ENCODE data around the gene ZNF527.
"Not testable (repeated sequence)": the region's sequence is repeated elsewhere in the genome, so short reads cannot be mapped to it uniquely, and the experiment has no call there.

ZNF527 gene

DNA sequence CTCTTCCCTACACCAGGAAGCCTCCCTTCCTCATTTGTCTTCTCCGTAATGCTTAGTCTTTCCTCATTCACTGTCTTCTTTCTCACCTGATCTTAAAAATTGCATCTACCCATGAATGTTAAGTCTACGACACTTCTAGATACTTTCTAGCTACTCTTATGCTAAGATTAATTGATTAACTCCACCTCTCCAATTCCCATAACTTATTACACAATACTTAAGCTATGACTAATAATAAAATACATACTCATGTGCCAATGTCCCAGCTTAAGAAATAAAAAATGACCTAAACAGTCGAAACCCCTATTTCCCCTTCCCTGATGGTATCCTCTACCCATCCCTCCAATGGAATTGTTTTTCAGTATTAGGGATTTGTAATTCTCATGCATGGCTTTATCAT, 22.8 kb upstream of the ZNF527 start:
- Histone ChIP-seq H3K4me1 (ENCODE audit: insufficient read depth, insufficient read length) (no peaks in the 10 kb centered on the region), H3K9me3 (ENCODE audit: insufficient read depth, low read length) (no peaks in the 10 kb centered on the region), H3K36me3 (ENCODE audit: insufficient read depth, insufficient read length, low read length) (peaks cover 58% of the 10 kb centered on the region), H3K9ac (ENCODE audit: insufficient read length, low read depth) (no peak overlapping the region), H3K4me3 (ENCODE audit: insufficient read length, low read depth) (no peak overlapping the region), H3K27me3 (ENCODE audit: insufficient read depth, insufficient read length) (no peaks in the 10 kb centered on the region)
- DNase-seq (ENCODE audit: low read depth, low spot score), result no peak
- no peak for TF ChIP-seq YY1 (IDR thresholded peaks at IDR 0.05; ENCODE audit: insufficient read depth, insufficient read length)
- no peak for TF ChIP-seq SUZ12 (IDR thresholded peaks at IDR 0.05; ENCODE audit: extremely low read depth, insufficient read depth, insufficient read length)
- TF ChIP-seq ZNF274 (IDR thresholded peaks at IDR 0.05; ENCODE audit: low read depth, low read length), result no peak

DNA sequence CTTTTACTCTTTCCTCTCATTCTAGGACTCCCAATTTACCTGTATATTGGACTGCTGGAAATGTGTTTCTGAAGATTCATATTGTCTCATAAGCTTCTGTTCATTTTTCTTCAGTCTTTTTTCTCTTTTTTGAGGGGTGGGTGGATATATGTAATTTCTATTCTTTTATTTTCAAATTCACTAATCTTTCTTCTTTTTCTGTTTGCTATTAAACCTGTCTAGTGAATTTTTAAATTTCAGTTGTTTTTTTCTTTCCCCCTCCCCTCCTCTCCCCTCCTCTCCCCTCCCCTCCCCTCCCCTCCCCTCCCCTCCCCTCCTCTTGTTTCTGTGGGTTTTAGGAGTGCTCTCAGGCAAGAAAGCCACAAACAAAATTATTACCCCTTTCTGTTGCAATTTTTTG, 16.9 kb upstream of the ZNF527 start:
- Histone ChIP-seq H3K4me3 (ENCODE audit: insufficient read length, low read depth) (no peak overlapping the region), H3K36me3 (ENCODE audit: insufficient read depth, insufficient read length, low read length) (peaks cover 22% of the 10 kb centered on the region), H3K9me3 (ENCODE audit: insufficient read depth, low read length) (no peaks in the 10 kb centered on the region), H3K4me1 (ENCODE audit: insufficient read depth, insufficient read length) (no peaks in the 10 kb centered on the region), H3K9ac (ENCODE audit: insufficient read length, low read depth) (no peak overlapping the region), H3K27me3 (ENCODE audit: insufficient read depth, insufficient read length) (no peaks in the 10 kb centered on the region)
- TF ChIP-seq SUZ12 (IDR thresholded peaks at IDR 0.05; ENCODE audit: extremely low read depth, insufficient read depth, insufficient read length) (no peak), YY1 (IDR thresholded peaks at IDR 0.05; ENCODE audit: insufficient read depth, insufficient read length) (no peak), ZNF274 (IDR thresholded peaks at IDR 0.05; ENCODE audit: low read depth, low read length) (no peak)
- no peak for DNase-seq (ENCODE audit: low read depth, low spot score)

DNA sequence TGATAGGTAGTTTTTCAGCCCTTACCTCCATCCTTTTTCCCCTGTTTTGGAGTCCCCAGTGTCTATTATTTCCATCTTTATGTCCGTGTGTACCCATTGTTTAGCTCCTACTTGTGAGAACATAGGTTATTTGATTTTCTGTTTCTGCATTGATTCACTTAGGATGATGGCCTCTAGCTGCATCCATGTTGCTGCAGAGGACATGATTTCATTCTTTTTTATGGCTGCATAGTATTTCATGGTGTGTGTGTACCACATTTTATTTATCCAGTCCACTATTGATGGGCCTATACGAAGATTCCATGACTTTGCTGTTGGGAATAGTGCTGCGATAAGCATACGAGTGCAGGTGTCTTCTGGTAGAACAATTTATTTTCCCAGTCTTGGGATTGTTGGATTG, 15.0 kb upstream of the ZNF527 start:
- H3K4me3 ChIP-seq (ENCODE audit: insufficient read length, low read depth), result no peak overlapping the region
- no peaks in the 10 kb centered on the region for H3K27me3 ChIP-seq (ENCODE audit: insufficient read depth, insufficient read length)
- H3K9me3 ChIP-seq (ENCODE audit: insufficient read depth, low read length), result no peaks in the 10 kb centered on the region
- DNase-seq (ENCODE audit: low read depth, low spot score), result no peak
- H3K36me3 ChIP-seq (ENCODE audit: insufficient read depth, insufficient read length, low read length), result peaks cover 34% of the 10 kb centered on the region
- H3K4me1 ChIP-seq (ENCODE audit: insufficient read depth, insufficient read length), result no peaks in the 10 kb centered on the region
- H3K9ac ChIP-seq (ENCODE audit: insufficient read length, low read depth), result no peak overlapping the region
- TF ChIP-seq YY1 (IDR thresholded peaks at IDR 0.05; ENCODE audit: insufficient read depth, insufficient read length) (no peak), SUZ12 (IDR thresholded peaks at IDR 0.05; ENCODE audit: extremely low read depth, insufficient read depth, insufficient read length) (no peak), ZNF274 (IDR thresholded peaks at IDR 0.05; ENCODE audit: low read depth, low read length) (no peak)

DNA sequence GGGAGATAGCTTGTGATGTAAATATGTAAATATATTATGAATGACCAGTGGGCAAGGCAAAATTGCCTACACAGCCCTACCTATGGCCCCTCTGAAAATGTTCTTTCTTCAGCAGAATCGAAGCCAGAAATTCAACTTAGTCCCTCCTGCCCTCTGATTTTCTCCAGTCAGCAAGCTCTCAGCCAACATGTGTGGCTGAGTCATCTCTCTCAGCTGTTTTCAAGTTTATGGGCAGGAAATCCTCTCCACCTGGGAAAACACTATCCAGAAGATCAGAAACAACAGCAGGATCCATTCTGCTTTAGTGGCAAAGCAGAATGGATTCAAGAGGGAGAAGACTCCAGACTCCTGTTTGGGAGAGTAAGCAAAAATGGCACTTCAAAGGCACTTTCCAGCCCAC, 8.9 kb upstream of the ZNF527 start:
- TF ChIP-seq ZNF274 (IDR thresholded peaks at IDR 0.05; ENCODE audit: low read depth, low read length) (no peak), SUZ12 (IDR thresholded peaks at IDR 0.05; ENCODE audit: extremely low read depth, insufficient read depth, insufficient read length) (no peak), YY1 (IDR thresholded peaks at IDR 0.05; ENCODE audit: insufficient read depth, insufficient read length) (no peak)
- no peak overlapping the region for H3K4me3 ChIP-seq (ENCODE audit: insufficient read length, low read depth)
- H3K36me3 ChIP-seq (ENCODE audit: insufficient read depth, insufficient read length, low read length), result peaks cover 54% of the 10 kb centered on the region
- no peaks in the 10 kb centered on the region for H3K4me1 ChIP-seq (ENCODE audit: insufficient read depth, insufficient read length)
- DNase-seq (ENCODE audit: low read depth, low spot score), result no peak
- H3K27me3 ChIP-seq (ENCODE audit: insufficient read depth, insufficient read length), result no peaks in the 10 kb centered on the region
- H3K9ac ChIP-seq (ENCODE audit: insufficient read length, low read depth), result no peak overlapping the region
- peaks cover 18% of the 10 kb centered on the region; the same call in 1 of the 2 replicates for H3K9me3 ChIP-seq (ENCODE audit: insufficient read depth, low read length)

DNA sequence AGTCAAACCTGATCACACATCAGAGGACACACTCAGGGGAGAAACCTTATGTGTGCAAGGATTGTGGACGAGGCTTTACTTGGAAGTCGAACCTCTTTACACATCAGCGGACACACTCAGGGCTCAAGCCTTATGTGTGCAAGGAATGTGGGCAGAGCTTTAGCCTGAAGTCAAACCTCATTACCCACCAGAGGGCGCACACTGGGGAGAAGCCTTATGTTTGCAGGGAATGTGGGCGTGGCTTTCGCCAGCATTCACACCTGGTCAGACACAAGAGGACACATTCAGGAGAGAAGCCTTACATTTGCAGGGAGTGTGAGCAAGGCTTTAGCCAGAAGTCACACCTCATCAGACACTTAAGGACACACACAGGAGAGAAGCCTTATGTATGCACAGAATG, 8.2 kb upstream of the ZNF527 start:
- peak; percentile 47 for DNase-seq (ENCODE audit: low read depth, low spot score)
- Histone ChIP-seq H3K9me3 (ENCODE audit: insufficient read depth, low read length) (peaks cover 18% of the 10 kb centered on the region; the same call in 1 of the 2 replicates), H3K4me3 (ENCODE audit: insufficient read length, low read depth) (no peak overlapping the region), H3K4me1 (ENCODE audit: insufficient read depth, insufficient read length) (no peaks in the 10 kb centered on the region), H3K27me3 (ENCODE audit: insufficient read depth, insufficient read length) (no peaks in the 10 kb centered on the region), H3K9ac (ENCODE audit: insufficient read length, low read depth) (no peak overlapping the region), H3K36me3 (ENCODE audit: insufficient read depth, insufficient read length, low read length) (peaks cover 52% of the 10 kb centered on the region)
- no peak for TF ChIP-seq SUZ12 (IDR thresholded peaks at IDR 0.05; ENCODE audit: extremely low read depth, insufficient read depth, insufficient read length)
- no peak for TF ChIP-seq YY1 (IDR thresholded peaks at IDR 0.05; ENCODE audit: insufficient read depth, insufficient read length)
- no peak for TF ChIP-seq ZNF274 (IDR thresholded peaks at IDR 0.05; ENCODE audit: low read depth, low read length)

DNA sequence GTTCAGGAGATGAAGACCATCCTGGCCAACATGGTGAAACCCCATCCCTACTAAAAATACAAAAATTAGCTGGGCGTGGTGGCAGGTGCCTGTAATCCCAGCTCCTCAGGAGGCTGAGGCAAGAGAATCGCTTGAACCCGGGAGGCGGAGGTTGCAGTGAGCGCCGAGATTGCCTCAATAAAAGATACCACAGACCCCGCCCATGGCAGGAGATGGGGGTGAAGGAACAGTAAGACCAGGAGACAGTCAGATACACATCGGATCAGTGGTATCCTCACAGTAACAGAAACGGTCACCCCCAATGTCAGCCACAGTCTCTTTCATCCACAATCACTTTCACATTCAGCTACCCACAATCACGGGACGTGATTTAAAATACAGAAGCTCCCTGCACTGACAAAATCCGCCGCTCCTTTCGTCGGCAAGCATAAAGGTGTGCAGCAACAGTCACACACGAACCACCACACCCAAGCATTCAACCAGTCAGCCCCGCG, 466 bp upstream of the ZNF527 start:
- Histone ChIP-seq H3K4me3 (ENCODE audit: insufficient read length, low read depth) (peak overlapping the region; percentile 63), H3K9ac (ENCODE audit: insufficient read length, low read depth) (peak overlapping the region; percentile 67)
- not testable (repeated sequence) for H3K36me3 ChIP-seq (ENCODE audit: insufficient read depth, insufficient read length, low read length); DNase-seq (ENCODE audit: low read depth, low spot score); H3K4me1 ChIP-seq (ENCODE audit: insufficient read depth, insufficient read length); H3K27me3 ChIP-seq (ENCODE audit: insufficient read depth, insufficient read length); H3K9me3 ChIP-seq (ENCODE audit: insufficient read depth, low read length)

DNA sequence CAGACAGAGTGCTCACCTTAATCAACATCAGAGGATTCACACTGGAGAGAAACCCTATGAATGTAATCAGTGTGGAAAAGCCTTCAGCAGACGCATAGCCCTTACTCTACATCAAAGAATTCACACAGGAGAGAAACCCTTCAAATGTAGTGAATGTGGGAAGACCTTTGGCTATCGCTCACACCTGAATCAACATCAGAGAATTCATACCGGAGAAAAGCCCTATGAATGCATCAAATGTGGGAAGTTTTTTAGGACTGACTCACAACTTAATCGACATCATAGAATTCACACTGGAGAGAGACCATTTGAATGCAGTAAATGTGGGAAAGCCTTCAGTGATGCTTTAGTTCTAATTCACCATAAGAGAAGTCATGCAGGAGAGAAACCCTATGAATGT, 18.3 kb downstream of the ZNF527 start:
- H3K4me1 ChIP-seq (ENCODE audit: insufficient read depth, insufficient read length), result no peaks in the 10 kb centered on the region
- H3K36me3 ChIP-seq (ENCODE audit: insufficient read depth, insufficient read length, low read length), result peaks cover 33% of the 10 kb centered on the region
- TF ChIP-seq ZNF274 (IDR thresholded peaks at IDR 0.05; ENCODE audit: low read depth, low read length) (peak; percentile 79), SUZ12 (IDR thresholded peaks at IDR 0.05; ENCODE audit: extremely low read depth, insufficient read depth, insufficient read length) (no peak)

DNA sequence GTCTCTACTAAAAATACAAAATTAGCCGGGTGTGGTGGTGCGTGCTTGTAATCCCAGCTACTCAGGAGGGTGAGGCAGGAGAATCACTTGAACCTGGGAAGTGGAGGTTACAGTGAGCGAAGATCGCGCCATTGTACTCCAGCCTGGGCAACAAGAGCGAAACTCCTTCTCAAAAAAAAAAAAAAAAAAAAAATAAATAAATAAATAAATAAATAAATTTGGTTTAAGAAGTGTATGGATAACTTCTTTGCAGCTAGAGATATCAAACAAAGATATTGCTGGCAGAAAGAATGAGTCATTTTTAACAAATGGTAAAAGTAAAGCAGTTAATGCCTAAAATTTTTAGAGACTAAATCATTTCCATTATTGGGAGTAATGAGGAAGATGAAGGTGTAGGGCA, 20.5 kb downstream of the ZNF527 start:
- not testable (repeated sequence) for H3K9ac ChIP-seq (ENCODE audit: insufficient read length, low read depth); H3K4me3 ChIP-seq (ENCODE audit: insufficient read length, low read depth); H3K4me1 ChIP-seq (ENCODE audit: insufficient read depth, insufficient read length); DNase-seq (ENCODE audit: low read depth, low spot score); H3K27me3 ChIP-seq (ENCODE audit: insufficient read depth, insufficient read length)
- Histone ChIP-seq H3K9me3 (ENCODE audit: insufficient read depth, low read length) (peaks cover 44% of the 10 kb centered on the region), H3K36me3 (ENCODE audit: insufficient read depth, insufficient read length, low read length) (peaks cover 23% of the 10 kb centered on the region)

More for the DNA sequence above, 18.3 kb downstream of the ZNF527 start:
- DNase-seq (ENCODE audit: low read depth, low spot score), result no peak
- Histone ChIP-seq H3K9me3 (ENCODE audit: insufficient read depth, low read length) (peaks cover 64% of the 10 kb centered on the region), H3K9ac (ENCODE audit: insufficient read length, low read depth) (no peak overlapping the region), H3K27me3 (ENCODE audit: insufficient read depth, insufficient read length) (no peaks in the 10 kb centered on the region), H3K4me3 (ENCODE audit: insufficient read length, low read depth) (no peak overlapping the region)

Measured in NT2/D1 (cell line).